Body of pancreas (tissue), 4 donors: ENCODE results near the gene CEP89. TPM values are rescaled to one million over a fixed set of nuclear protein-coding genes. Genes with fewer than 3 reads are reported as not detected.

Experiments
- ATAC-seq: fragments of 150-250 bp; one replicate; pipeline ENCODE4 v1.9.1; 2016
- DNase-seq, 4 donors: peaks; one replicate each; pipeline ENCODE4 v3.0.0-alpha.2; 2019
- H3K27ac ChIP-seq, 4 donors: fragments of 200-600 bp; sonication (generic); 1 replicate in 3 of 4; 2 replicates in 1 of 4; pipeline versions ENCODE4 v1.5.1 to v1.6.1; 2016 to 2019; ENCODE audit warnings: mild to moderate bottlenecking in 1 of 4, mixed read lengths in 1 of 4, moderate library complexity in 1 of 4
- H3K27me3 ChIP-seq, 2 donors: fragments of 200-600 bp; sonication (generic); one replicate each; pipeline ENCODE4 v1.6.0; 2016; ENCODE audit warnings: mild to moderate bottlenecking in 1 of 2
- H3K36me3 ChIP-seq, 2 donors: fragments of 200-600 bp; sonication (generic); replicated peaks in 1 of 2; 2 replicates each; pipeline ENCODE4 v1.5.1; 2016; ENCODE audit warnings: low read depth in 2 of 2; ENCODE audit not compliant: insufficient read depth in 1 of 2
- H3K4me1 ChIP-seq: fragments of 200-600 bp; sonication (generic); one replicate; pipeline ENCODE4 v1.6.0; 2016
- H3K4me3 ChIP-seq, 2 donors: fragments of 200-600 bp; sonication (generic); 1 replicate in 1 of 2; 2 replicates in 1 of 2; pipeline ENCODE4 v1.5.1; 2016 to 2019
- H3K9me3 ChIP-seq, 3 donors: fragments of 200-600 bp; sonication (generic); 1 replicate in 2 of 3; 2 replicates in 1 of 3; pipeline ENCODE4 v1.5.1; 2016
- POLR2A ChIP-seq, 3 donors: fragments of 450-650 bp; IDR thresholded peaks; one replicate each; pipeline ENCODE4 v1.6.1; 2016; ENCODE audit warnings: antibody characterized with exemption in 3 of 3, mild to moderate bottlenecking in 2 of 3
- WGBS, 2 donors: methylation state at CpG; one replicate each; pipeline ENCODE4 v1.1.5; 2017; 5-methylcytosine and 5-hydroxymethylcytosine counted together
- intact Hi-C: fragments of 100-400 bp; cut with DNase I; formaldehyde crosslinking; loops from one replicate; pipeline ENCODE4 v1.15.1; 2023
- total RNA-seq, 2 donors: library from RNA; depleted of rRNA; stranded (reverse); fragments of >200 nt; gene quantifications; one replicate each; pipeline ENCODE4 v1.1.0, GENCODE V29; 2016
- TF ChIP-seq, protein P1 (sequence below), 7 experiments: fragments of 450-650 bp in 4 of 7; fragments of 200-600 bp in 3 of 7; sonication (generic) in 3 of 7; IDR thresholded peaks; one replicate each; pipeline ENCODE4 v1.5.1; 2016 to 2019; ENCODE audit warnings: antibody characterized with exemption in 7 of 7

The CEP89 gene
- total RNA-seq, 2 donors from 2014 or later: 7.8 to 8.6 TPM

DNA sequence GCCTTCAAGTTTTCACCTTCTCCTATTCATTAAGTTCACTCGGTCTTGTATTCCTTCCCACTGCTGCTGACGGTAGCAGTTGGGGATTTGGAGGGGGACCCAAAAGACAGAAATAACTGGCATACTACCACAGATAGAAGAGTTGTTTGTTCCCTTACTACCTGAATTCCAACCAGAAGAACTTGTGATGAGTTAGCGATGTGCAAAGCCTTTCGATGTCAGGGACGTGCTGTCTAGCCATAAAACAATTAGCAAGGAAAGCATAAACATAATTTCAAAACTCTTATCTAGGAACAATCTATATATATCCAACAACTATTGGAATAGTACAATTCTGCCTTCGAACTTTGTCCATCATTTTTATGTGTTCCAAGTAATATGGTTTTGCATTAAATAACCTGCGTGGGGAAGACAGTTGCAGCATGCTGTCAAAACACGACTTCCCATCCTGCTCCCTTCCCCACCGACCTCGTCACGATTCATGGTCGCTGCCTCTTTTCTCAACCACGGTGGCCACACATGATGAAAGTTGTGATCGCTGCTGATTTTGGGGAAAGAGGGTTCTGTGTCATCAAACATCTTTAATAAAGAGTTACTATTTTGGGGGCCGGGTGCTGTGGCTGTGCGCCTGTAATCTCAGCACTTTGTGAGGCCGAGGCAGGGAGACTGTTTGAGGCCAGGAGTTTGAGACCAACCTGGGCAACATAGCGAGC, 98.4 kb downstream of the CEP89 start:
- Histone ChIP-seq H3K4me1 (no peaks in the 10 kb centered on the region), H3K4me3 (no peak overlapping the region), H3K9me3 (no peaks in the 10 kb centered on the region), H3K36me3 (no peaks in the 10 kb centered on the region), H3K27ac (no peak overlapping the region), H3K27me3 (no peaks in the 10 kb centered on the region)
- no peak for ATAC-seq
- DNase-seq: no peak
- TF ChIP-seq POLR2A (IDR thresholded peaks at IDR 0.05): no peak
- TF ChIP-seq, protein P1, sequence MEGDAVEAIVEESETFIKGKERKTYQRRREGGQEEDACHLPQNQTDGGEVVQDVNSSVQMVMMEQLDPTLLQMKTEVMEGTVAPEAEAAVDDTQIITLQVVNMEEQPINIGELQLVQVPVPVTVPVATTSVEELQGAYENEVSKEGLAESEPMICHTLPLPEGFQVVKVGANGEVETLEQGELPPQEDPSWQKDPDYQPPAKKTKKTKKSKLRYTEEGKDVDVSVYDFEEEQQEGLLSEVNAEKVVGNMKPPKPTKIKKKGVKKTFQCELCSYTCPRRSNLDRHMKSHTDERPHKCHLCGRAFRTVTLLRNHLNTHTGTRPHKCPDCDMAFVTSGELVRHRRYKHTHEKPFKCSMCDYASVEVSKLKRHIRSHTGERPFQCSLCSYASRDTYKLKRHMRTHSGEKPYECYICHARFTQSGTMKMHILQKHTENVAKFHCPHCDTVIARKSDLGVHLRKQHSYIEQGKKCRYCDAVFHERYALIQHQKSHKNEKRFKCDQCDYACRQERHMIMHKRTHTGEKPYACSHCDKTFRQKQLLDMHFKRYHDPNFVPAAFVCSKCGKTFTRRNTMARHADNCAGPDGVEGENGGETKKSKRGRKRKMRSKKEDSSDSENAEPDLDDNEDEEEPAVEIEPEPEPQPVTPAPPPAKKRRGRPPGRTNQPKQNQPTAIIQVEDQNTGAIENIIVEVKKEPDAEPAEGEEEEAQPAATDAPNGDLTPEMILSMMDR (IDR thresholded peaks at IDR 0.05): no peak
- intact Hi-C loops: no loop called here
- WGBS, 2 donors: 81 to 87% methylated on average over 18 of the region's 18 CpGs

DNA sequence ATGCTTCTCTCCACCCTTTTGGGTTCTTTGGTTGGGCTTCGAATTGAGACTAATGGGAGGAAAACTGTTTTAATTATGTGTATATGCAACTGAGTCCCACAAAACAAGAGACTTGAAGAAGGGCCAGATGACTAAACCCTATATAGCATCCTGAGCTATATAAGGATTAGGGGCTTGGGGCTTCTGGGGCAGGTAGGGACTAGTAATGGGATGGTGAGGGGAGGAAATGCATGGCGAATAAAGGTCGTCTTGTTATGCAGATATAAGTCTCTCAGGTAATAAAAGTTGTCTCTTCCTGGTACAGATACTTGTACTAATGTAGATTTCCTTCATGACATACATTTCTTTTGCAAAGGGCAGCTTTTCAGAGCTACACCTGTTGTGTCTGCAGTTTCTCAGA, 99.4 kb downstream of the CEP89 start:
- Histone ChIP-seq H3K36me3 (no peaks in the 10 kb centered on the region), H3K27me3 (no peaks in the 10 kb centered on the region), H3K4me1 (no peaks in the 10 kb centered on the region), H3K4me3 (no peak overlapping the region), H3K9me3 (no peaks in the 10 kb centered on the region), H3K27ac (no peak overlapping the region)
- no peak for DNase-seq
- WGBS, 2 donors: 80 to 86% methylated on average over 3 of the region's 3 CpGs
- TF ChIP-seq POLR2A (IDR thresholded peaks at IDR 0.05): no peak
- ATAC-seq: no peak
- intact Hi-C loops: no loop called here

- intact Hi-C loops: no loop called here
Observed at GRCh38 chr19:32870981-32871451, 100.7 kb downstream of the CEP89 start.

DNA sequence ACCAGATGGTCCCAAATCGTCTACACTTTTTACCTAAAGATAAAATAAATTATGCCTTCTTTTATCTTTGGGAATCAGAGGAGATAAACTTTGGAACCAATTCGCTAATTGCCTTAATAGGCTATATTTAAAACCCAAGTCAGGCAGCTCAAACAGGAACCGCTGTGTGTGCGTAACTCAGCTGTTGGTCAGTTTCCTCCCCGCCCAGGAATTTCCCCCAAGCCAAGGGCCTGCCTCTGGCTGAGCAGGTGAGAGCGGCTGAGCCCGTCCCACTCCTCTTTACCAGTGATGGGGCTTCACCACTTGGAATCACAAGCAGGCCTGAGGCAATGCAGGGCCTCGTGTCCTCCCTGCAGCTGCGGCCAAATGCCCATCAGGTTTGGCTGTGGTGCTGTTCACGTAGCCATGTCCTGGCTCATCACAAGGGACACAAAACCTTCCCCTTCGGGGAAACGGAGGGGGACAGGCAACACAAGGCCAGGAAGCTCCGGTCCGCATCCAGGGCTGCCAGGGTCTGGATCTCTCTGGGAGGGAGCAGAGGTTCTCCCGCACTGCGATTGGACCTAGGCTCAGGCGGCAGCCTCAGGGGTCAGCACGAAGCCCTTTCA, 101.7 kb downstream of the CEP89 start:
- Histone ChIP-seq H3K27me3 (no peaks in the 10 kb centered on the region), H3K4me1 (no peaks in the 10 kb centered on the region), H3K9me3 (no peaks in the 10 kb centered on the region), H3K27ac (no peak overlapping the region), H3K4me3 (no peak overlapping the region), H3K36me3 (no peaks in the 10 kb centered on the region)
- no peak for ATAC-seq
- no peak for DNase-seq
- intact Hi-C loops: no loop called here
- WGBS, 2 donors: 66 to 77% methylated on average over 5 to 18 of the region's 18 CpGs
- TF ChIP-seq, protein P1 (IDR thresholded peaks at IDR 0.05): no peak
- no peak for TF ChIP-seq POLR2A (IDR thresholded peaks at IDR 0.05)

More at GRCh38 chr19:32870981-32871451, 100.7 kb downstream of the CEP89 start:
- no peaks in the 10 kb centered on the region for H3K9me3 ChIP-seq
- no peaks in the 10 kb centered on the region for H3K36me3 ChIP-seq
- no peak overlapping the region for H3K4me3 ChIP-seq
- no peaks in the 10 kb centered on the region for H3K27me3 ChIP-seq
- ATAC-seq (no peak), DNase-seq (no peak)
- no peaks in the 10 kb centered on the region for H3K4me1 ChIP-seq
- no peak overlapping the region for H3K27ac ChIP-seq
- WGBS, 2 donors: 60 to 75% methylated on average over 4 to 12 of the region's 12 CpGs
- TF ChIP-seq, protein P1 (IDR thresholded peaks at IDR 0.05): no peak
- TF ChIP-seq POLR2A (IDR thresholded peaks at IDR 0.05): no peak

DNA sequence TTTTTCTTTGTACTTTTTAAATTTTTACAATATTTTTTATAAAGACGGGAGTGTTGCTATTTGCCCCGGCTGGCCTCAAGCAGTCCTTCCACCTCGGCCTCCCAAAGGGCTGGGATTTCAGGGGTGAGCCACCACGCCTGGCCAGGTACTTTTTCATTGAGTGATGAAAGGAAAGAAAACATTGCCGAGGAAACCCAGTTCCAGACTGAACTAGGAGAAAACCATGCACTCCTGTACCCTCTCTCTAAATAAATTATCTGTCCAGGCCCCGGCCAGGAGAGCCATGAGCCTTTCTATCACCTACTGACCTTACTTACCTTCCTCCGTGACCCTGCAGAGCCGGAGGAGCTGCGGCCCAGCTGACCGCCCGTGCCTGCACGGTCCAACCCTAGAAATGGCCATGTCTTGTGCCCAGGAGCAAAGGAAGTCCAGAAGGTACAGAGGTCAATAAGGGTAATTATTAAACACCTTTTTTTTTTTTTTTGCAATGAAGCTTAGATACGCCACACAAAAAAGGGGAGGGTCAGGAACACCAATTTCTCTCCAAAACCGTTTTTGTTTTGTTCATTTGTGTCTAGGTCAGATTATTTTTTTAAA, 102.3 kb downstream of the CEP89 start, which contains the start of gene SLC7A9:
Gene SLC7A9, minus strand, starts transcription at position 399 of the 597 bp plus-strand sequence. CDS start 1,233 bp downstream, outside the sequence.
- ATAC-seq (no peak), DNase-seq (no peak)
- no peak for TF ChIP-seq POLR2A (IDR thresholded peaks at IDR 0.05)
- TF ChIP-seq, protein P1 (IDR thresholded peaks at IDR 0.05): no peak
- intact Hi-C loops: no loop called here
- H3K27ac ChIP-seq: no peak within 1 kb of the TSS
- no peaks in the 10 kb centered on the region for H3K4me1 ChIP-seq
- no peaks in the 10 kb centered on the region for H3K9me3 ChIP-seq
- H3K4me3 ChIP-seq: no peak within 1 kb of the TSS
- no peaks in the 10 kb centered on the region for H3K27me3 ChIP-seq
- no peaks in the 10 kb centered on the region for H3K36me3 ChIP-seq
- 63 to 65% methylated on average over 14 of the region's 14 CpGs for WGBS, 2 donors
